HG02623 (cell line): ENCODE data around the gene RIC8A.
A peak's percentile ranks its signal among the peaks of the same experiment; 100 is the strongest.

Source experiments
- ATAC-seq: cut with Tn5 transposase; IDR thresholded peaks from one replicate; pipeline ENCODE4 v1.9.1; 2021; ENCODE audit warnings: moderate library complexity; ENCODE audit not compliant: unreplicated experiment

RIC8A gene

GRCh38 chr11:203945-204586 lies 3.4 kb upstream of the RIC8A start:
- no peak for ATAC-seq

GRCh38 chr11:204587-205109 lies 2.9 kb upstream of the RIC8A start:
- ATAC-seq = no peak

GRCh38 chr11:205221-206001 lies 2.1 kb upstream of the RIC8A start:
- ATAC-seq = no peak

GRCh38 chr11:206002-206384 lies 1.5 kb upstream of the RIC8A start:
- ATAC-seq = no peak

GRCh38 chr11:206526-207207 lies 841 bp upstream of the RIC8A start:
- no peak for ATAC-seq

GRCh38 chr11:207863-208180 lies 314 bp downstream of the RIC8A start:
- peak; percentile 1 for ATAC-seq

GRCh38 chr11:208181-208916 lies 841 bp downstream of the RIC8A start:
- ATAC-seq = peak; percentile 39

GRCh38 chr11:208917-209260 lies 1.4 kb downstream of the RIC8A start:
- no peak for ATAC-seq

GRCh38 chr11:209275-210121 lies 2.0 kb downstream of the RIC8A start:
- no peak for ATAC-seq

GRCh38 chr11:210122-210802 lies 2.8 kb downstream of the RIC8A start:
- ATAC-seq = no peak

GRCh38 chr11:210803-211180 lies 3.3 kb downstream of the RIC8A start:
- ATAC-seq = no peak

GRCh38 chr11:211295-211694 lies 3.8 kb downstream of the RIC8A start:
- ATAC-seq = no peak

- ATAC-seq = no peak
Measured at GRCh38 chr11:211741-212140, 4.2 kb downstream of the RIC8A start.

GRCh38 chr11:212150-213100 lies 4.9 kb downstream of the RIC8A start:
- no peak for ATAC-seq

- ATAC-seq = no peak
Measured at GRCh38 chr11:213111-213510, 5.6 kb downstream of the RIC8A start.

GRCh38 chr11:214083-214482 lies 6.6 kb downstream of the RIC8A start:
- no peak for ATAC-seq

GRCh38 chr11:215581-216037 lies 8.1 kb downstream of the RIC8A start:
- no peak for ATAC-seq

GRCh38 chr11:216081-216974 lies 8.8 kb downstream of the RIC8A start:
- ATAC-seq = no peak
